ENCODE data around the gene BAK1. TPM values are rescaled to one million over a fixed set of nuclear protein-coding genes. Genes with fewer than 3 reads are reported as not detected.
"Not testable (repeated sequence)": the region's sequence is repeated elsewhere in the genome, so short reads cannot be mapped to it uniquely, and the experiment has no call there.

Gene BAK1
- total RNA-seq, 6 experiments from 2014 or later: 4.4 to 11.4 (median 6.5) TPM

- 85% methylated on average over 6 of the region's 8 CpGs for WGBS (ENCODE audit: insufficient coverage, low coverage, low lambda C conversion rate, missing lambda C conversion rate)
- DNase-seq (no peak), ATAC-seq (no peak)
- Histone ChIP-seq H3K4me3 (no peak overlapping the region), H3K4me1 (no peaks in the 10 kb centered on the region), H3K27ac (no peak overlapping the region), H3K27me3 (no peaks in the 10 kb centered on the region), H3K36me3 (no peaks in the 10 kb centered on the region), H3K9me3 (no peaks in the 10 kb centered on the region)
- intact Hi-C loops (cut with DNase I): no loop called here
- TF ChIP-seq, protein P1, sequence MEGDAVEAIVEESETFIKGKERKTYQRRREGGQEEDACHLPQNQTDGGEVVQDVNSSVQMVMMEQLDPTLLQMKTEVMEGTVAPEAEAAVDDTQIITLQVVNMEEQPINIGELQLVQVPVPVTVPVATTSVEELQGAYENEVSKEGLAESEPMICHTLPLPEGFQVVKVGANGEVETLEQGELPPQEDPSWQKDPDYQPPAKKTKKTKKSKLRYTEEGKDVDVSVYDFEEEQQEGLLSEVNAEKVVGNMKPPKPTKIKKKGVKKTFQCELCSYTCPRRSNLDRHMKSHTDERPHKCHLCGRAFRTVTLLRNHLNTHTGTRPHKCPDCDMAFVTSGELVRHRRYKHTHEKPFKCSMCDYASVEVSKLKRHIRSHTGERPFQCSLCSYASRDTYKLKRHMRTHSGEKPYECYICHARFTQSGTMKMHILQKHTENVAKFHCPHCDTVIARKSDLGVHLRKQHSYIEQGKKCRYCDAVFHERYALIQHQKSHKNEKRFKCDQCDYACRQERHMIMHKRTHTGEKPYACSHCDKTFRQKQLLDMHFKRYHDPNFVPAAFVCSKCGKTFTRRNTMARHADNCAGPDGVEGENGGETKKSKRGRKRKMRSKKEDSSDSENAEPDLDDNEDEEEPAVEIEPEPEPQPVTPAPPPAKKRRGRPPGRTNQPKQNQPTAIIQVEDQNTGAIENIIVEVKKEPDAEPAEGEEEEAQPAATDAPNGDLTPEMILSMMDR (IDR thresholded peaks at IDR 0.05): no peak
- TF ChIP-seq POLR2A (IDR thresholded peaks at IDR 0.05): no peak
Observed at GRCh38 chr6:33558801-33559200, 21.3 kb downstream of the BAK1 start.

- ATAC-seq (no peak), DNase-seq (no peak)
- H3K4me3 ChIP-seq: no peak overlapping the region
- intact Hi-C loops (cut with DNase I): no loop called here
- H3K36me3 ChIP-seq: no peaks in the 10 kb centered on the region
- 91% methylated on average over 4 of the region's 4 CpGs for WGBS (ENCODE audit: insufficient coverage, low coverage, low lambda C conversion rate, missing lambda C conversion rate)
- H3K9me3 ChIP-seq: no peaks in the 10 kb centered on the region
- no peaks in the 10 kb centered on the region for H3K27me3 ChIP-seq
- no peaks in the 10 kb centered on the region for H3K4me1 ChIP-seq
- TF ChIP-seq POLR2A (IDR thresholded peaks at IDR 0.05): no peak
- TF ChIP-seq, protein P1 (IDR thresholded peaks at IDR 0.05): no peak
- H3K27ac ChIP-seq: no peak overlapping the region
Observed at GRCh38 chr6:33557376-33557775, 22.7 kb downstream of the BAK1 start.

DNA sequence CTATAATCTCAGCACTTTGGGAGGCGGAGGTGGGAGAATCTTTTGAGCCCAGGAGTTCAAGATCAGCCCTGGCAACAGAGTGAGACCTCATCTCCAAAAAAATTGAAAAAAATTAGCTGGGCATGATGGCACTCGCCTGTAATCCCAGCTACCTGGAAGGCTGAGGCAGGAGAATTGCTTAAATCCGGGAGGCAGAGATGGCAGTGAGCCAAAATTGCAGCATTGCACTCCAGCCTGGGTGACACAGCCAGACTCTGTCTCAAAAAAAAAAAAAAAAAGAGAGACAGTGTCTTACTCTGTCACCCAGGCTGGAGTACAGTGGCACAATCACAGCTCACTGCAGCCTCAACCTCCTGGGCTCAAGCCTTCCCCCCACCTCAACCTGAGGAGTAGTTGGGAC lies 27.2 kb downstream of the BAK1 start:
- DNase-seq (peak in 2 of 3 donors; percentile 44 to 58), ATAC-seq (peak in 2 of 4 donors; percentile 42 to 67)
- H3K9me3 ChIP-seq; H3K4me3 ChIP-seq; H3K4me1 ChIP-seq; H3K27me3 ChIP-seq; intact Hi-C loops (cut with DNase I); H3K36me3 ChIP-seq; H3K27ac ChIP-seq: not testable (repeated sequence)
- WGBS (ENCODE audit: insufficient coverage, low coverage, low lambda C conversion rate, missing lambda C conversion rate): 42% methylated on average over 3 of the region's 3 CpGs

GRCh38 chr6:33552252-33552651 lies 27.8 kb downstream of the BAK1 start:
- DNase-seq (no peak), ATAC-seq (no peak)
- WGBS (ENCODE audit: insufficient coverage, low coverage, low lambda C conversion rate, missing lambda C conversion rate): 85% methylated on average over 5 of the region's 7 CpGs
- no peaks in the 10 kb centered on the region for H3K36me3 ChIP-seq
- intact Hi-C loops (cut with DNase I): no loop called here
- H3K9me3 ChIP-seq: no peaks in the 10 kb centered on the region
- no peaks in the 10 kb centered on the region for H3K27me3 ChIP-seq
- TF ChIP-seq, protein P1 (IDR thresholded peaks at IDR 0.05): no peak
- no peak for TF ChIP-seq POLR2A (IDR thresholded peaks at IDR 0.05)
- H3K4me3 ChIP-seq: no peak overlapping the region
- H3K4me1 ChIP-seq: no peaks in the 10 kb centered on the region
- H3K27ac ChIP-seq: no peak overlapping the region

- Histone ChIP-seq H3K4me3 (no peak overlapping the region), H3K36me3 (no peaks in the 10 kb centered on the region), H3K4me1 (no peaks in the 10 kb centered on the region), H3K27me3 (no peaks in the 10 kb centered on the region), H3K27ac (no peak overlapping the region), H3K9me3 (no peaks in the 10 kb centered on the region)
- intact Hi-C loops (cut with DNase I): no loop called here
- 59% methylated on average over 2 of the region's 2 CpGs for WGBS (ENCODE audit: insufficient coverage, low coverage, low lambda C conversion rate, missing lambda C conversion rate)
- TF ChIP-seq, protein P1 (IDR thresholded peaks at IDR 0.05): no peak
- TF ChIP-seq POLR2A (IDR thresholded peaks at IDR 0.05): no peak
- ATAC-seq (no peak), DNase-seq (no peak)
Observed at GRCh38 chr6:33551538-33551937, 28.5 kb downstream of the BAK1 start.
